ENCODE data around the gene ELFN2.
"Not testable (repeated sequence)": the region's sequence is repeated elsewhere in the genome, so short reads cannot be mapped to it uniquely, and the experiment has no call there.

Gene ELFN2

GRCh38 chr22:37410174-37411055 is 16.9 kb downstream of the ELFN2 start:
- DNase-seq (ENCODE audit: low spot score) = no peak

- DNase-seq (ENCODE audit: low spot score) = no peak
Measured at GRCh38 chr22:37409459-37410050, 17.7 kb downstream of the ELFN2 start.

- DNase-seq (ENCODE audit: low spot score) = no peak
Measured at GRCh38 chr22:37409031-37409430, 18.2 kb downstream of the ELFN2 start.

GRCh38 chr22:37407856-37408255 is 19.4 kb downstream of the ELFN2 start:
- no peak for DNase-seq (ENCODE audit: low spot score)

GRCh38 chr22:37406441-37407235 is 20.6 kb downstream of the ELFN2 start:
- DNase-seq (ENCODE audit: low spot score) = no peak

- DNase-seq (ENCODE audit: low spot score) = no peak
Measured at GRCh38 chr22:37404091-37404490, 23.2 kb downstream of the ELFN2 start.

GRCh38 chr22:37403267-37403960 is 23.9 kb downstream of the ELFN2 start:
- no peak for DNase-seq (ENCODE audit: low spot score)

- DNase-seq (ENCODE audit: low spot score) = no peak
Measured at GRCh38 chr22:37402184-37402506, 25.1 kb downstream of the ELFN2 start.

GRCh38 chr22:37401401-37402183 is 25.7 kb downstream of the ELFN2 start:
- DNase-seq (ENCODE audit: low spot score) = no peak

- peak; percentile 43 for DNase-seq (ENCODE audit: low spot score)
Measured at GRCh38 chr22:37400719-37401118, 26.6 kb downstream of the ELFN2 start.

GRCh38 chr22:37399457-37399856 is 27.8 kb downstream of the ELFN2 start:
- DNase-seq (ENCODE audit: low spot score) = not testable (repeated sequence)

- no peak for DNase-seq (ENCODE audit: low spot score)
Measured at GRCh38 chr22:37397226-37397625, 30.1 kb downstream of the ELFN2 start.

- no peak for DNase-seq (ENCODE audit: low spot score)
Measured at GRCh38 chr22:37396488-37397084, 30.7 kb downstream of the ELFN2 start.

- no peak for DNase-seq (ENCODE audit: low spot score)
Measured at GRCh38 chr22:37394341-37394740, 32.9 kb downstream of the ELFN2 start.

- DNase-seq (ENCODE audit: low spot score) = no peak
Measured at GRCh38 chr22:37393746-37394145, 33.5 kb downstream of the ELFN2 start.

- no peak for DNase-seq (ENCODE audit: low spot score)
Measured at GRCh38 chr22:37392721-37393328, 34.5 kb downstream of the ELFN2 start.

GRCh38 chr22:37391702-37392101 is 35.6 kb downstream of the ELFN2 start:
- no peak for DNase-seq (ENCODE audit: low spot score)

GRCh38 chr22:37390075-37390474 is 37.2 kb downstream of the ELFN2 start:
- no peak for DNase-seq (ENCODE audit: low spot score)

- no peak for DNase-seq (ENCODE audit: low spot score)
Measured at GRCh38 chr22:37388538-37388937, 38.7 kb downstream of the ELFN2 start.

GRCh38 chr22:37387793-37388192 is 39.5 kb downstream of the ELFN2 start:
- no peak for DNase-seq (ENCODE audit: low spot score)

- DNase-seq (ENCODE audit: low spot score) = no peak
Measured at GRCh38 chr22:37386441-37386840, 40.8 kb downstream of the ELFN2 start.
